SW 1271 (cell line): ENCODE results near the gene SCAMP4.

Experiments used
- DNase-seq, 2 experiments: peaks; one replicate each; lab custom pipeline; 2025; lab: John Stamatoyannopoulos, UW

Gene SCAMP4

GRCh38 chr19:1956868-1957492 is 51.8 kb downstream of the SCAMP4 start:
- DNase-seq: no peak

GRCh38 chr19:1957562-1958248 is 52.5 kb downstream of the SCAMP4 start:
- no peak for DNase-seq

GRCh38 chr19:1959928-1960589 is 54.9 kb downstream of the SCAMP4 start:
- no peak for DNase-seq

- DNase-seq: no peak
These were observed 56.0 kb downstream of the SCAMP4 start for GRCh38 chr19:1961000-1961883.

GRCh38 chr19:1962674-1963073 is 57.5 kb downstream of the SCAMP4 start:
- DNase-seq: no peak

GRCh38 chr19:1967087-1967608 is 61.9 kb downstream of the SCAMP4 start:
- DNase-seq: no peak

GRCh38 chr19:1968279-1969175 is 63.3 kb downstream of the SCAMP4 start:
- DNase-seq: no peak

- no peak for DNase-seq
These were observed 64.2 kb downstream of the SCAMP4 start for GRCh38 chr19:1969176-1970002.

GRCh38 chr19:1970003-1970805 is 65.0 kb downstream of the SCAMP4 start:
- DNase-seq: no peak

GRCh38 chr19:1970806-1971502 is 65.8 kb downstream of the SCAMP4 start:
- no peak for DNase-seq

GRCh38 chr19:1974381-1975161 is 69.4 kb downstream of the SCAMP4 start:
- DNase-seq: no peak

GRCh38 chr19:1975162-1975480 is 69.9 kb downstream of the SCAMP4 start:
- DNase-seq: no peak
